Colonic mucosa (tissue), 4 donors: Measurements from ENCODE around the gene CLDN7. TPM values are rescaled to one million over a fixed set of nuclear protein-coding genes. Genes with fewer than 3 reads are reported as not detected.

Source experiments
- DNase-seq: peaks from one replicate; pipeline ENCODE4 v3.0.0-alpha.2; 2020
- H3K27ac ChIP-seq: fragments of 200-600 bp; one replicate; pipeline ENCODE4 v1.8.0; 2021
- H3K27me3 ChIP-seq: fragments of 200-600 bp; one replicate; pipeline ENCODE4 v1.8.0; 2021
- H3K36me3 ChIP-seq: fragments of 200-600 bp; one replicate; pipeline ENCODE4 v1.8.0; 2021
- H3K4me1 ChIP-seq: fragments of 200-600 bp; one replicate; pipeline ENCODE4 v1.8.0; 2021; ENCODE audit warnings: mild to moderate bottlenecking
- H3K4me3 ChIP-seq: fragments of 200-600 bp; one replicate; pipeline ENCODE4 v1.8.0; 2021
- H3K9ac ChIP-seq, 2 donors: one replicate each; pipeline ENCODE4 v1.7.0; 2013; ENCODE audit warnings: control low read depth in 2 of 2, low read depth in 2 of 2, low read length in 2 of 2
- H3K9me3 ChIP-seq: fragments of 200-600 bp; one replicate; pipeline ENCODE4 v1.8.0; 2021
- intact Hi-C: fragments of 100-400 bp; cut with DNase I; formaldehyde crosslinking; loops from one replicate; pipeline ENCODE4 v1.14.1; 2022
- total RNA-seq, 2 donors: library from RNA; stranded (reverse); fragmentation: NEBNext Ultra II Directional in 1 of 2; extraction: Animal tissue kit (Norgen Biotek cat#: 25700) in 1 of 2; gene quantifications; one replicate each; pipeline ENCODE4 v1.2.1, GENCODE V29; 2021
- TF ChIP-seq, protein P1 (sequence below): fragments of 200-600 bp; IDR thresholded peaks from one replicate; pipeline ENCODE4 v1.8.0; 2022; ENCODE audit warnings: antibody characterized with exemption, mild to moderate bottlenecking
- donor health status: healthy.
- donor health status: DM: no; HTN: no; CAD: no.
- donor health status: DM: no; HTN: no; CAD: no.

Gene CLDN7
- total RNA-seq, 2 donors from 2014 or later: 798 to 919 TPM

DNA sequence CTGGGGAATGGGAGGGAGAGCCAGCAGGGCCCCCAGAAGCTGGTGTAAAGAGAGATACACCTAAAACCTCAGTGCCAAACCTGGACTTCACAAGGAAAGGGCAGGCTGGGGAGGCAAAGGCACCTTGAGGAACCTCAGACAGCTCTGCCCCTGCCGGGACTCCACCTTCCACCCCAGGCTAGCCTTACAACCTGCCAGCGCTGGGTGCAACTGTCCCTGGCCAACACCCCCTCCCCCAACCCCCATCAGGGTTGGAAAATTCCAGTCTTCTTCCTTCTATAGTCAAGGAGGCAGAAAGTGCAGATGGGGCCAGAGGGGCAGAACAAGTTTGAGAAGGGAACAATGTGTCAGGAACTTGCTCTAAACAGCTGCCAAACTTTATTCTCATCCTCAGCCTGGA, 29.9 kb upstream of the CLDN7 start:
- TF ChIP-seq, protein P1, sequence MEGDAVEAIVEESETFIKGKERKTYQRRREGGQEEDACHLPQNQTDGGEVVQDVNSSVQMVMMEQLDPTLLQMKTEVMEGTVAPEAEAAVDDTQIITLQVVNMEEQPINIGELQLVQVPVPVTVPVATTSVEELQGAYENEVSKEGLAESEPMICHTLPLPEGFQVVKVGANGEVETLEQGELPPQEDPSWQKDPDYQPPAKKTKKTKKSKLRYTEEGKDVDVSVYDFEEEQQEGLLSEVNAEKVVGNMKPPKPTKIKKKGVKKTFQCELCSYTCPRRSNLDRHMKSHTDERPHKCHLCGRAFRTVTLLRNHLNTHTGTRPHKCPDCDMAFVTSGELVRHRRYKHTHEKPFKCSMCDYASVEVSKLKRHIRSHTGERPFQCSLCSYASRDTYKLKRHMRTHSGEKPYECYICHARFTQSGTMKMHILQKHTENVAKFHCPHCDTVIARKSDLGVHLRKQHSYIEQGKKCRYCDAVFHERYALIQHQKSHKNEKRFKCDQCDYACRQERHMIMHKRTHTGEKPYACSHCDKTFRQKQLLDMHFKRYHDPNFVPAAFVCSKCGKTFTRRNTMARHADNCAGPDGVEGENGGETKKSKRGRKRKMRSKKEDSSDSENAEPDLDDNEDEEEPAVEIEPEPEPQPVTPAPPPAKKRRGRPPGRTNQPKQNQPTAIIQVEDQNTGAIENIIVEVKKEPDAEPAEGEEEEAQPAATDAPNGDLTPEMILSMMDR: no peak
- peak overlapping the region in 1 of 2 donors; percentile 70 for H3K9ac ChIP-seq
- DNase-seq: no peak
- H3K27me3 ChIP-seq: peaks cover 4% of the 10 kb centered on the region
- H3K9me3 ChIP-seq: no peaks in the 10 kb centered on the region
- H3K27ac ChIP-seq: no peak overlapping the region
- H3K4me1 ChIP-seq: peaks cover 16% of the 10 kb centered on the region
- no peaks in the 10 kb centered on the region for H3K36me3 ChIP-seq
- H3K4me3 ChIP-seq: no peak overlapping the region
- intact Hi-C loops: no loop called here

DNA sequence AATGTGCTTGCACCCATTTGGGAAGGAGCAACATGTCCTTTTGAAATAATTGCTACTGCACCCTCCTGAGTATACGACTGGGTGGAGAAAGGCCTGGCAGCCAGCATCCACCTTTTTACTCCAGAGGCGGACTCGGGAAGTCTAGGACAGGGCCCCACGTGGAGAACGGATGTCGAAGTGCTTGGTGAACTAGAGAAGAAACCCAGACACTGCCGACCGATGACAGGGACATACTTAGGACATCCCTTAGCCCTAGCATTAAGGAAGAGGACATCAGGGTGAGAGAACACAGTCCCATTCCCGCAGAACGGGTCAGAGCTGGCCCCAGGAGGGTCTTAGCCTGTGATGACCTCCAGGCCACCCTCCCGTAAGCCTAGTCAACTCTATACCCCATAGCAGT, 28.4 kb upstream of the CLDN7 start:
- Histone ChIP-seq H3K9me3 (no peaks in the 10 kb centered on the region), H3K4me3 (no peak overlapping the region), H3K9ac (no peak overlapping the region), H3K27me3 (peaks cover 4% of the 10 kb centered on the region), H3K27ac (no peak overlapping the region), H3K36me3 (no peaks in the 10 kb centered on the region), H3K4me1 (peaks cover 12% of the 10 kb centered on the region)
- TF ChIP-seq, protein P1: no peak
- intact Hi-C loops: no loop called here
- no peak for DNase-seq

DNA sequence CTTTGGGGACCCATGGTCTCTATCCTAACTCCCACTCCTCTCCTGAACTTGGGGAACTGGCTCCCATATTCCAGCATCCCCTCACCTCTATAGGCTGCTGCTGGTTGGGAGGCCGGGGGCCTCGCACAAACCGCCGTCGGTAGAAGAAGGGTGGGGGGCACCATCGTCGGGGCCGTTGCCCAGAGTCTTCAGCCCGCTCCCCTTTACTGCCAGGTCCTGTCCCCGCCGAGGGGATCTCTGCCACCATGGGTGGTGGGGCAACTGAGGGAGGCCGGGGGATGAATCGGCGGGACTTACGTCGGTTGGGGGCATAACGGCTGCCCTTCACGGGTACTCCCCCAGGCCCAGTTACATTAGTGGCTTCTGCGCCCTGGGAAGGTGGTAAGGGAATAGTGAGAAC, 27.9 kb upstream of the CLDN7 start:
- intact Hi-C loops: no loop called here
- no peak for DNase-seq
- H3K4me1 ChIP-seq: peaks cover 12% of the 10 kb centered on the region

DNA sequence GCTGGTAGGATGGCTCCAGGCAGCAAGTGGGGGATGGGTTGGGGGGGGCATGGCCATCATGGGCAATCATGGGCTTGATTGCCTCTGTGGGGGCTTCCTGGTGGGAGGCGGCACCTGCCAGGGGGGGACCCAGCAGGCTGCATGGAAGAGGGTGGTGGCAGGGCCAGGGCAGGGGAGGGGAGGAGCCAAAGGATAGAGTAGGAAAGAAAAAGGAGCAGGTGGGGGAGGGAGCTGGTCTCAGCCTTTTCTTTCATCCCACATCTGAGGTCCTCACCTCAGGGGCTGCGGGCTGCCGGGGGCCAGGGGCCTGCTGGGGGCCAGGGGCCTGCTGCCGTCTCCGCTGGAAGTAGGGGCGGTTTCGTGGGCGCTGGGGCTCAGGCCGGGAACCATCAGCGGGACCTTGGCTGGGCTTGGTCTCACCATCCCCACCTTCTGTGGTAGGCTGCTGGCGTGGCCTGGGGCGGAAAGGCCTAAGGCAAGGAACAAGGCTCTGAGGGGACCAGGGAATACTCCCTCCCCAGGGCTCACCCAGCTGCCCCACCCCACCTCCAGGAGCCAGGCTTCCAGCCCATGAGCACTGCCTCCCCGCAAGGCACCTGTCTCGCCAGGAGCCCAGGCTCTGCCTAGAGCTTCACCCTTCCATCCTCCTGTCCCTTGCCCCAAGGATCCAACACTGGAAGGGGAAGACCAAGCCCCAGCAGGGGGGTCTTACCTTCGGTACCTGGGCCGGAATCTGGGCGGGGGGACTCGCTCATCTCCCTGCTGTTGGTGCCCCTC, 27.2 kb upstream of the CLDN7 start:
- intact Hi-C loops: no loop called here
- Histone ChIP-seq H3K4me3 (no peak overlapping the region), H3K27me3 (peaks cover 4% of the 10 kb centered on the region), H3K27ac (no peak overlapping the region), H3K4me1 (peaks cover 9% of the 10 kb centered on the region), H3K9ac (no peak overlapping the region), H3K36me3 (no peaks in the 10 kb centered on the region), H3K9me3 (no peaks in the 10 kb centered on the region)
- DNase-seq: no peak
- TF ChIP-seq, protein P1: no peak

More for the DNA sequence above, 27.9 kb upstream of the CLDN7 start:
- H3K9ac ChIP-seq: no peak overlapping the region
- H3K9me3 ChIP-seq: no peaks in the 10 kb centered on the region
- peaks cover 4% of the 10 kb centered on the region for H3K27me3 ChIP-seq
- no peak overlapping the region for H3K4me3 ChIP-seq
- no peak overlapping the region for H3K27ac ChIP-seq
- TF ChIP-seq, protein P1: no peak
- H3K36me3 ChIP-seq: no peaks in the 10 kb centered on the region

DNA sequence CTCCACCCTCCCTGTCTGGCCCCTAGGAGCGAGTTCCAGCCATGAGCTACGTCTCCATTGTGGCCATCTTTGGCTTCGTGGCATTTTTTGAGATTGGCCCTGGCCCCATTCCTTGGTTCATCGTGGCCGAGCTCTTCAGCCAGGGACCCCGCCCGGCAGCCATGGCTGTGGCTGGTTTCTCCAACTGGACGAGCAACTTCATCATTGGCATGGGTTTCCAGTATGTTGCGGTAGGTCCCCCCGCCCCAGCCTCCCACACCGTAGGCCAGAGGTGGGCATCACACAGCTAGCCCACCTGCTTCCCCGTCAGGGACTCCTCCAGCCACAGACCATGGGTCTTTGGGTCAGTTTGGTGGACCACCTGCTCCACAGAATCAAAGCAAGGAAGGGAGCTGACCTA, 23.4 kb upstream of the CLDN7 start:
- no peak for DNase-seq
- no peaks in the 10 kb centered on the region for H3K9me3 ChIP-seq
- H3K27ac ChIP-seq: no peak overlapping the region
- no peak overlapping the region for H3K4me3 ChIP-seq
- H3K9ac ChIP-seq: no peak overlapping the region
- TF ChIP-seq, protein P1: no peak
- peaks cover 8% of the 10 kb centered on the region for H3K27me3 ChIP-seq
- intact Hi-C loops: no loop called here
- no peaks in the 10 kb centered on the region for H3K36me3 ChIP-seq
- H3K4me1 ChIP-seq: peaks cover 14% of the 10 kb centered on the region
